BLaER1 treated with 17β-estradiol and CSF1 and Interleukin-3, amounts not matched to agents 10 nM and 100 nM (cell line): Measurements from ENCODE around the gene GRID2.

Experiments
- H3K27ac ChIP-seq, 11 experiments: shearing (Covaris generic); formaldehyde crosslinking; 2 replicates each; pipeline ENCODE4 v1.8.1; 2022
- H3K27me3 ChIP-seq, 11 experiments: shearing (Covaris generic); formaldehyde crosslinking; 2 replicates each; pipeline ENCODE4 v1.8.1; 2022
- H3K36me3 ChIP-seq, 11 experiments: shearing (Covaris generic); formaldehyde crosslinking; 2 replicates each; pipeline ENCODE4 v1.8.1; 2022
- H3K4me1 ChIP-seq, 10 experiments: shearing (Covaris generic); formaldehyde crosslinking; 2 replicates each; pipeline ENCODE4 v1.8.1; 2022
- H3K4me2 ChIP-seq, 11 experiments: shearing (Covaris generic); formaldehyde crosslinking; 2 replicates each; pipeline ENCODE4 v1.8.1; 2022
- H3K4me3 ChIP-seq, 10 experiments: shearing (Covaris generic); formaldehyde crosslinking; 2 replicates each; pipeline ENCODE4 v1.8.1; 2022
- H3K9ac ChIP-seq, 11 experiments: shearing (Covaris generic); formaldehyde crosslinking; 2 replicates each; pipeline ENCODE4 v1.8.1; 2022
- H3K9me3 ChIP-seq, 11 experiments: shearing (Covaris generic); formaldehyde crosslinking; replicated peaks in 1 of 11; 2 replicates each; pipeline ENCODE4 v1.8.1; 2022
- H4K20me1 ChIP-seq, 11 experiments: shearing (Covaris generic); formaldehyde crosslinking; 2 replicates each; pipeline ENCODE4 v1.8.1; 2022
- Cebpa-rat ChIP-seq, 11 experiments: shearing (Covaris generic); IDR thresholded peaks; 2 replicates each; pipeline ENCODE4 v1.8.1; 2022

Gene GRID2

GRCh38 chr4:93749292-93749761 lies 1445.6 kb downstream of the GRID2 start:
- no peak for TF ChIP-seq Cebpa-rat (IDR thresholded peaks at IDR 0.05)
- Histone ChIP-seq H3K9ac (peak overlapping the region in 1 of 11 experiments; percentile 21; a peak in 1 of 22 replicates), H4K20me1 (no peaks in the 10 kb centered on the region), H3K27ac (peak overlapping the region in 4 of 11 experiments; percentile 5 to 47 (median 36); a peak in 6 of 22 replicates), H3K36me3 (no peaks in the 10 kb centered on the region), H3K4me2 (peak overlapping the region; percentile 1 to 79 (median 24); a peak in 17 of 22 replicates), H3K9me3 (no peaks in the 10 kb centered on the region), H3K4me3 (no peak overlapping the region), H3K4me1 (peaks cover 0 to 16% (median 6%) of the 10 kb centered on the region in 10 experiments; a peak in 8 of 20 replicates), H3K27me3 (no peaks in the 10 kb centered on the region)

GRCh38 chr4:93751411-93751810 lies 1447.6 kb downstream of the GRID2 start:
- H3K9ac ChIP-seq = no peak overlapping the region
- H3K4me3 ChIP-seq = no peak overlapping the region
- no peaks in the 10 kb centered on the region for H4K20me1 ChIP-seq
- TF ChIP-seq Cebpa-rat (IDR thresholded peaks at IDR 0.05) = no peak
- H3K9me3 ChIP-seq = no peaks in the 10 kb centered on the region
- H3K4me1 ChIP-seq = peaks cover 0 to 16% (median 6%) of the 10 kb centered on the region in 10 experiments; a peak in 8 of 20 replicates
- no peaks in the 10 kb centered on the region for H3K36me3 ChIP-seq
- H3K27ac ChIP-seq = no peak overlapping the region
- H3K27me3 ChIP-seq = no peaks in the 10 kb centered on the region
- H3K4me2 ChIP-seq = no peak overlapping the region

GRCh38 chr4:93756101-93756500 lies 1452.3 kb downstream of the GRID2 start:
- H3K27me3 ChIP-seq = no peaks in the 10 kb centered on the region
- 0 out of 20 replicates have a peak, but pooled peaks cover 0 to 12% (median 0%) of the 10 kb centered on the region in 10 experiments for H3K4me1 ChIP-seq
- no peak overlapping the region for H3K4me3 ChIP-seq
- H3K9ac ChIP-seq = no peak overlapping the region
- H3K4me2 ChIP-seq = no peak overlapping the region
- no peak overlapping the region for H3K27ac ChIP-seq
- H3K36me3 ChIP-seq = no peaks in the 10 kb centered on the region
- peak in 1 of 11 experiments; percentile 48; a peak in 1 of 22 replicates for TF ChIP-seq Cebpa-rat (IDR thresholded peaks at IDR 0.05)
- H3K9me3 ChIP-seq = no peaks in the 10 kb centered on the region
- no peaks in the 10 kb centered on the region for H4K20me1 ChIP-seq

- no peak for TF ChIP-seq Cebpa-rat (IDR thresholded peaks at IDR 0.05)
- no peaks in the 10 kb centered on the region for H3K9me3 ChIP-seq
Measured at GRCh38 chr4:93759506-93759905, 1455.7 kb downstream of the GRID2 start.

GRCh38 chr4:93760284-93760683 lies 1456.5 kb downstream of the GRID2 start:
- H3K4me1 ChIP-seq = 0 out of 20 replicates have a peak, but pooled peaks cover 0 to 12% (median 0%) of the 10 kb centered on the region in 10 experiments
- TF ChIP-seq Cebpa-rat (IDR thresholded peaks at IDR 0.05) = no peak
- no peak overlapping the region for H3K4me3 ChIP-seq

More at GRCh38 chr4:93759506-93759905, 1455.7 kb downstream of the GRID2 start:
- H3K27ac ChIP-seq = peak overlapping the region in 5 of 11 experiments; percentile 4 to 57 (median 52); a peak in 6 of 22 replicates
- H3K27me3 ChIP-seq = no peaks in the 10 kb centered on the region
- H3K4me1 ChIP-seq = 0 out of 20 replicates have a peak, but pooled peaks cover 0 to 12% (median 0%) of the 10 kb centered on the region in 10 experiments
- no peaks in the 10 kb centered on the region for H4K20me1 ChIP-seq
- no peak overlapping the region; a peak in 1 of 22 replicates for H3K4me2 ChIP-seq
- no peak overlapping the region for H3K4me3 ChIP-seq
- H3K9ac ChIP-seq = no peak overlapping the region
- H3K36me3 ChIP-seq = no peaks in the 10 kb centered on the region

GRCh38 chr4:93761286-93761685 lies 1457.5 kb downstream of the GRID2 start:
- Histone ChIP-seq H3K36me3 (no peaks in the 10 kb centered on the region), H3K4me3 (no peak overlapping the region), H3K27me3 (no peaks in the 10 kb centered on the region), H3K4me1 (0 out of 20 replicates have a peak, but pooled peaks cover 0 to 12% (median 0%) of the 10 kb centered on the region in 10 experiments), H3K4me2 (no peak overlapping the region), H3K9me3 (no peaks in the 10 kb centered on the region), H3K9ac (no peak overlapping the region), H3K27ac (no peak overlapping the region), H4K20me1 (no peaks in the 10 kb centered on the region)
- no peak for TF ChIP-seq Cebpa-rat (IDR thresholded peaks at IDR 0.05)

More at GRCh38 chr4:93760284-93760683, 1456.5 kb downstream of the GRID2 start:
- no peaks in the 10 kb centered on the region for H3K36me3 ChIP-seq
- H3K27ac ChIP-seq = peak overlapping the region in 2 of 11 experiments; percentile 53 to 57; a peak in 3 of 22 replicates
- H3K9me3 ChIP-seq = no peaks in the 10 kb centered on the region
- no peaks in the 10 kb centered on the region for H4K20me1 ChIP-seq
- H3K27me3 ChIP-seq = no peaks in the 10 kb centered on the region
- H3K9ac ChIP-seq = no peak overlapping the region
- no peak overlapping the region for H3K4me2 ChIP-seq

- TF ChIP-seq Cebpa-rat (IDR thresholded peaks at IDR 0.05) = no peak
- Histone ChIP-seq H3K4me3 (no peak overlapping the region), H3K36me3 (no peaks in the 10 kb centered on the region), H3K9ac (no peak overlapping the region), H3K27me3 (no peaks in the 10 kb centered on the region), H3K9me3 (no peaks in the 10 kb centered on the region), H3K4me2 (no peak overlapping the region), H3K4me1 (0 out of 20 replicates have a peak, but pooled peaks cover 0 to 2% (median 0%) of the 10 kb centered on the region in 10 experiments), H3K27ac (no peak overlapping the region), H4K20me1 (no peaks in the 10 kb centered on the region)
Measured at GRCh38 chr4:93764639-93765246, 1461.0 kb downstream of the GRID2 start.

- no peak overlapping the region for H3K27ac ChIP-seq
- TF ChIP-seq Cebpa-rat (IDR thresholded peaks at IDR 0.05) = no peak
- no peaks in the 10 kb centered on the region for H3K9me3 ChIP-seq
- no peak overlapping the region for H3K4me3 ChIP-seq
- no peak overlapping the region for H3K9ac ChIP-seq
- no peaks in the 10 kb centered on the region for H4K20me1 ChIP-seq
- H3K36me3 ChIP-seq = no peaks in the 10 kb centered on the region
- no peaks in the 10 kb centered on the region for H3K4me1 ChIP-seq
- no peaks in the 10 kb centered on the region for H3K27me3 ChIP-seq
- H3K4me2 ChIP-seq = no peak overlapping the region
Measured at GRCh38 chr4:93767917-93768316, 1464.2 kb downstream of the GRID2 start.

GRCh38 chr4:93770201-93770600 lies 1466.4 kb downstream of the GRID2 start:
- no peak for TF ChIP-seq Cebpa-rat (IDR thresholded peaks at IDR 0.05)
- Histone ChIP-seq H3K4me1 (no peaks in the 10 kb centered on the region), H3K27ac (no peak overlapping the region), H3K27me3 (no peaks in the 10 kb centered on the region), H4K20me1 (no peaks in the 10 kb centered on the region), H3K9me3 (no peaks in the 10 kb centered on the region), H3K36me3 (no peaks in the 10 kb centered on the region), H3K9ac (no peak overlapping the region), H3K4me3 (no peak overlapping the region), H3K4me2 (no peak overlapping the region)
